T-helper 22 cell (primary cell): ENCODE data around the gene CNDP2.

Experiments
- DNase-seq: peaks from one replicate; pipeline ENCODE4 v3.0.0-alpha.2; 2020; ENCODE audit warnings: low read depth

The CNDP2 gene

DNA sequence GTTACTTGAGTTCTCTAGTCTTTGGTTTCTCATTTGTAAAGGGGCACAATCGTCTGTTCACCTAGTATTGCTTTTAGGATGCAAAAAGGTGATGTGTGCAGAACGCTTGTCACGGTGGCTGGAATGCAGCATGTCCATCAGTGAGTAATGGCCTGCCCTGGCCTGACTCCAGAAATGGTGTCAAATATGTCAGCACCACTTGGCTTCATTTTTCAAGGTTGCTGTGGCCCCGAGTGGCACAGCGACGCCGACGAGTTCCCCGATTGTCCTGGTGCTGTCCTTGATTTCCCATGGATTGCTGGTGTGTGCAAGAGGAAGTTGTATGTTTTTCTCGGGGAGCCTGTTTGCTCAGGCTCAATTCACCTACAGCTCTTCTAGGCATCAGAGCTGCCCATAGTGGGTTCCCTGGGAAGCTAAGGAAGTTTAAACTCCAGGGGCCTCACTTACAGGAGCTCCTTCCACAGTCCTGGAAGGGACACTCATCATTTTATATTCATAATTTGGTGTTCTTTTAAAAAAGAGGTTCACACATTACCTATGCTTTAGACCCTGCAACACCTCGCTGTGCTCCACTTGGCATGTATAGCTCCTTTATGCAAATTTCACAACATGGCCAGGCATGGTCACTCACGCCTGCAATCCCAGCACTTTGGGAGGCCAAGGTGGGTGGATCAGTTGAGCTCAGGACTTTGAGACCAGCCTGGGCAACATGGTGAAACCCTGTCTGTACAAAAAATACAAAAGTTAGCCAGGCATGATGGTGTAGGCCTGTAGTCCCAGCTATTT, 75.9 kb downstream of the CNDP2 start:
- DNase-seq: no peak

DNA sequence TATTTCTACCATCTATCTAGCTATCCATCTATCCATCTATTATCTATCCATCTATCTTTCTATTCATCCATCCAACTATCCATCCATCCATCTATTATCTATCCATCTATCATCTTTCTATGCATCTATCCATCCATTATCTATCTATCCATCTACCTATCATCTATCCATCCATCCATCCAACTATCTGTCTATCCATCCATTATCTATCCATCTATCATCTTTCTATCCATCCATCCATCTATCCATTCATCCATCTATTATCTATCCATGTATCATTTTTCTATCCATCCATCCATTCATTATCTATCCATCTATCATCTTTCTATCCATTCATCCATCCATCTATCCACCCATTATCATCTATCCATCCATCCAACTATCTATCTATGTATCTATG, 76.9 kb downstream of the CNDP2 start:
- DNase-seq: no peak
